ENCODE results near the gene METTL22. TPM values are rescaled to one million over a fixed set of nuclear protein-coding genes. Genes with fewer than 3 reads are reported as not detected.

The METTL22 gene
- polyA plus RNA-seq, 1 experiment: 39.7 TPM

DNA sequence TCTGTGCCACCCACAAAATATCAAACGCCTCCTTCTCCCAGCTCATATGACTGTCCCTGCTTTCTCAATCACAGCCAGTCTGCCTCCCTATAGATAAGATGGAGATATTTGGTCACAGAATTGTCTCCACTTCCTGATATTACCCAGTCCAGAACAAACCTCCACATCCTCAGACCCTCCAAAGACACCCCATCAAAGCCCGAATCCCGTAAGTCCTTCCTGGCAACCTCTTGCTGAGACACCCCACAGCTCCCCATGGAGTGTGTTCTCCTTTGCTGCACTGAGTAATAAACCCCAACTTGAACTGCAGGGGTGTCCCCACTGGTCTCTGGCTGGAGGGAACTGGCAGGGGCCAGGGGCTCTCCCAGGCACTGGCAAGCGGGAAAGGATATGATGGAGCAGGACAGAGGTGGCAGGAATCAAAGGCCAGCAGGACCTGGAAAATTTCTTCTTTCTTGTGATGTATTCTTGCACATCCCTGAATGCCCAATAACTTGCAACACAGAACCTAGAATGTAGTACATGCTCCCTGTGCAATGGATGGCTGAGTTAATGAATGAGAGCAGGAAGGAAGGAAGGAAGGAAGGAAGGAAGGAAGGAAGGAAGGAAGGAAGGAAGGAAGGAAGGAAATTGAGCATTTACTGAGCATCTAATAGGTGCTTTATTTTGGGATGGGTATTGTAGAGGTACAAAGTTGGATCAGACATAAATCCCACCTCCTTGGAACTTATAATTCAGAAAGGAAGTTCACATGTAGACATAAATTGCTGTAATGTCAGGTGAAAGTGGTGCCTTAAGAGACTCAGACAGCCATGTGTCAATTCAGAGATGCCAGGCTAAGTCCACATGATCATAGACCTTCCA lies 45.1 kb upstream of the METTL22 start:
- Histone ChIP-seq H3K4me3 (ENCODE audit: low read depth, low read length) (no peak overlapping the region), H3K9me3 (ENCODE audit: control insufficient read depth, insufficient read depth, low read length) (no peaks in the 10 kb centered on the region), H3K27me3 (ENCODE audit: control insufficient read depth, insufficient read depth, low read length) (peaks cover 10% of the 10 kb centered on the region), H3K27ac (ENCODE audit: low read depth, low read length) (no peak overlapping the region)
- ChIA-PET POLR2A (no interaction called here), CTCF (no interaction called here)
- DNase-seq (ENCODE audit: low read depth, low spot score): no peak
- no peak for TF ChIP-seq CTCF (IDR thresholded peaks at IDR 0.05; ENCODE audit: low read depth, low read length)

GRCh38 chr16:8577678-8578304 lies 43.7 kb upstream of the METTL22 start:
- no peaks in the 10 kb centered on the region for H3K9me3 ChIP-seq (ENCODE audit: control insufficient read depth, insufficient read depth, low read length)
- CTCF ChIA-PET: no interaction called here
- POLR2A ChIA-PET: no interaction called here
- no peak overlapping the region for H3K4me3 ChIP-seq (ENCODE audit: low read depth, low read length)
- peaks cover 10% of the 10 kb centered on the region for H3K27me3 ChIP-seq (ENCODE audit: control insufficient read depth, insufficient read depth, low read length)
- no peak for DNase-seq (ENCODE audit: low read depth, low spot score)
- no peak for TF ChIP-seq CTCF (IDR thresholded peaks at IDR 0.05; ENCODE audit: low read depth, low read length)
- no peak overlapping the region for H3K27ac ChIP-seq (ENCODE audit: low read depth, low read length)

- CTCF ChIA-PET: interaction anchor here (1.5 kb wide), 1 partner anchor 12 kb away, joined by 3 read pairs; no protein-coding TSS in a partner anchor
- no peak overlapping the region for H3K27ac ChIP-seq (ENCODE audit: low read depth, low read length)
- POLR2A ChIA-PET: no interaction called here
- H3K4me3 ChIP-seq (ENCODE audit: low read depth, low read length): no peak overlapping the region
- no peak for TF ChIP-seq CTCF (IDR thresholded peaks at IDR 0.05; ENCODE audit: low read depth, low read length)
- no peaks in the 10 kb centered on the region for H3K9me3 ChIP-seq (ENCODE audit: control insufficient read depth, insufficient read depth, low read length)
- H3K27me3 ChIP-seq (ENCODE audit: control insufficient read depth, insufficient read depth, low read length): peaks cover 10% of the 10 kb centered on the region
- no peak for DNase-seq (ENCODE audit: low read depth, low spot score)
These were observed 41.9 kb upstream of the METTL22 start for GRCh38 chr16:8579559-8579958.

GRCh38 chr16:8581831-8582580 lies 39.5 kb upstream of the METTL22 start:
- no peak for TF ChIP-seq CTCF (IDR thresholded peaks at IDR 0.05; ENCODE audit: low read depth, low read length)
- POLR2A ChIA-PET: no interaction called here
- CTCF ChIA-PET: interaction anchor here (1.3 kb wide), 1 partner anchor 15 kb away, joined by 4 read pairs; no protein-coding TSS in a partner anchor

More at GRCh38 chr16:8581831-8582580, 39.5 kb upstream of the METTL22 start:
- Histone ChIP-seq H3K9me3 (ENCODE audit: control insufficient read depth, insufficient read depth, low read length) (no peaks in the 10 kb centered on the region), H3K27me3 (ENCODE audit: control insufficient read depth, insufficient read depth, low read length) (peaks cover 4% of the 10 kb centered on the region), H3K27ac (ENCODE audit: low read depth, low read length) (no peak overlapping the region), H3K4me3 (ENCODE audit: low read depth, low read length) (no peak overlapping the region)
- no peak for DNase-seq (ENCODE audit: low read depth, low spot score)

Measured in AG04450 (cell line).